Activated B cell treated with CpG ODN at 0.5 μM for 24 hours (primary cell): Measurements from ENCODE around the gene PPFIBP1. TPM values are rescaled to one million over a fixed set of nuclear protein-coding genes. Genes with fewer than 3 reads are reported as not detected.

ENCODE experiments used
- ATAC-seq: fragments of 200-7000 bp; cut with Tn5 transposase; one replicate; pipeline ENCODE4 v1.10.0; 2021; ENCODE audit warnings: low read depth, mild to moderate bottlenecking, moderate library complexity
- CTCF ChIA-PET: fragments of 350-600 bp; sonication (Branson Sonifier 250); formaldehyde crosslinking; loops from one replicate; lab custom pipeline; 2021; ENCODE audit warnings: antibody characterized with exemption; lab: Charles Lee
- POLR2A ChIA-PET: fragments of 350-600 bp; sonication (Branson Sonifier 250); formaldehyde crosslinking; loops from one replicate; lab custom pipeline; 2021; ENCODE audit warnings: antibody characterized with exemption; lab: Charles Lee
- DNase-seq: peaks from one replicate; pipeline ENCODE4 v3.0.0; 2022
- H3K27ac Mint-ChIP-seq: one replicate; pipeline ENCODE4 v1.8.0; 2020; ENCODE audit warnings: mixed read lengths
- H3K27me3 Mint-ChIP-seq: one replicate; pipeline ENCODE4 v1.8.0; 2021; ENCODE audit warnings: mixed read lengths
- H3K36me3 Mint-ChIP-seq: one replicate; pipeline ENCODE4 v1.8.0; 2021; ENCODE audit warnings: low read depth, mixed read lengths
- H3K4me1 Mint-ChIP-seq: one replicate; pipeline ENCODE4 v1.8.0; 2021; ENCODE audit warnings: mixed read lengths
- H3K4me3 Mint-ChIP-seq: one replicate; pipeline ENCODE4 v1.8.0; 2020; ENCODE audit warnings: mild to moderate bottlenecking, mixed read lengths
- H3K9me3 Mint-ChIP-seq: one replicate; pipeline ENCODE4 v1.8.0; 2020; ENCODE audit warnings: mixed read lengths
- CTCF ChIP-seq: fragments of 200-600 bp; IDR thresholded peaks from one replicate; pipeline ENCODE4 v1.8.0; 2022; ENCODE audit warnings: antibody characterized with exemption, mild to moderate bottlenecking
- intact Hi-C: fragments of 100-400 bp; cut with micrococcal nuclease; formaldehyde crosslinking; loops from one replicate; pipeline ENCODE4 v1.15.1; 2024
- total RNA-seq: library from RNA; stranded (reverse); gene quantifications from 2 replicates; pipeline ENCODE4 v1.2.3, GENCODE V29; 2022

The PPFIBP1 gene
- total RNA-seq, 1 donor from 2014 or later = 8.1 TPM

GRCh38 chr12:27696293-27696652 is 172.3 kb downstream of the PPFIBP1 start, which contains the start of gene REP15:
REP15 (plus strand) TSS chr12:27696447; CDS start chr12:27696563, 116 bp downstream.
- Mint-ChIP-seq H3K4me3 (no peak within 1 kb of the TSS), H3K27ac (no peak within 1 kb of the TSS), H3K36me3 (peaks cover 8% of the 10 kb centered on the region), H3K27me3 (peaks cover 6% of the 10 kb centered on the region), H3K4me1 (no peaks in the 10 kb centered on the region), H3K9me3 (no peaks in the 10 kb centered on the region)
- intact Hi-C loops = no loop called here
- POLR2A ChIA-PET = no interaction called here
- ATAC-seq (no peak), DNase-seq (no peak)
- CTCF ChIA-PET = no interaction called here
- TF ChIP-seq CTCF = no peak

DNA sequence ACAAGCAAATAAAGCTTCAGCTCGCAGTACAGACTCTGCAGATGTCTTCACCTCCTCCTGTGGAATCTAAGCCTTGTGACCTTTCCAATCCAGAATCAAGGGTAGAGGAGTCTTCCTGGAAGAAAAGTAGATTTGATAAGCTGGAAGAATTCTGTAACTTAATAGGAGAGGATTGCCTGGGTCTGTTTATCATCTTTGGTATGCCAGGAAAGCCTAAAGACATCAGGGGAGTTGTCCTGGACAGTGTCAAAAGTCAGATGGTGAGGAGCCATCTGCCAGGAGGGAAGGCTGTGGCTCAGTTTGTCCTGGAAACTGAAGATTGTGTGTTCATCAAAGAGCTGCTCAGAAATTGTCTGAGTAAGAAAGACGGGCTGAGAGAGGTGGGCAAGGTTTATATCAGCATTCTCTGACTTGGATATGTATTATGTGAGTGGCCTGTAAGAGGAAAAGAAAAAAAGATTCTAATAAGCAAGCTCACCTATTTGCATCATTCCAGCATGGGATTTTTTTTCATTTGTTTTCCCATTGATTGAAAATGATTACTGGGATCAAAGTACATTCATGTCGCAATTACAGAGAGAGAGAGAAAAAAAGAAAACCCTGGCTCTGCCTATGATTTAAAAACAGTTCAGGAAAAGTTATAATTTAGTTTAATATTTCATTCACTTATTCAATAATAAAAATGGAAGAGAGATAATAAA is 173.0 kb downstream of the PPFIBP1 start:
- ChIA-PET CTCF (no interaction called here), POLR2A (no interaction called here)
- Mint-ChIP-seq H3K9me3 (no peaks in the 10 kb centered on the region), H3K4me3 (no peak overlapping the region), H3K4me1 (no peaks in the 10 kb centered on the region), H3K27me3 (peaks cover 6% of the 10 kb centered on the region), H3K27ac (no peak overlapping the region), H3K36me3 (peaks cover 2% of the 10 kb centered on the region)
- TF ChIP-seq CTCF = no peak
- intact Hi-C loops = no loop called here
- ATAC-seq = no peak
- no peak for DNase-seq

DNA sequence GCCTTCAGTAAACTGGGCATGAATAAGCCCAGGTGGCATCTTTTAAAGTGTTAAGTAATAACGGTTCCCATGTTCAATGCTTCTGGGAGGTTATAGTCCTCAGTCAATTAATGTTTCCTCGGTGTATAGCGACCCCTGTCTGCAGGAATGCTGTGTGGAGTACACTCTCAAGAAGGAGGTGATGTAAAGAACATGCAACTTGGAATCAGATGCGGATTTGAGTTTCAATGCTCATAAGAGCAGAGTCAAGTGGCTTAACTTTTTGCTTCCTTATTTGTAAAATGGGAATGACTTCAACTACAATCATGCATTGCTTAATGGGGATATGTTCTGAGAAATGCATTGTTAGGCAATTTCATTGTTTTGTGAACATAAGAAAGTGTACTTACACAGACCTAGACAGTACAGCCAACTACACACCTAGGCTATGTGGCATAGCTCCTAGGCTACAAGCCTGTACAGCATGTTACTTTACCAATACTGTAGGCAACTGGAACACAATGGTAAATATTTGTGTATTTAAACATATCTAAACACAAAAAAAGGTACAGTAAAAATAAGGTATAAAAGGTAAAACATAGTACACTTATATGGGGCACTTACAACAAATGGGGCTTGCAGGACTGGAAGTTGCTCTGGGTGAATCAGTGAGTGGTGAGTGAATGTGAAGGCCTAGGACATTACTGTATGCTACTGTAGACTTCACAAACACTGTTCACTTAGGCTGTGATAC is 179.9 kb downstream of the PPFIBP1 start:
- peaks cover 9% of the 10 kb centered on the region for H3K27me3 Mint-ChIP-seq
- no peaks in the 10 kb centered on the region for H3K36me3 Mint-ChIP-seq
- POLR2A ChIA-PET = no interaction called here

GRCh38 chr12:27705263-27705662 is 181.3 kb downstream of the PPFIBP1 start:
- intact Hi-C loops = no loop called here
- TF ChIP-seq CTCF = no peak
- DNase-seq (no peak), ATAC-seq (no peak)
- ChIA-PET POLR2A (no interaction called here), CTCF (interaction anchor here (0.7 kb wide), 1 partner anchor 271 kb away, joined by 3 read pairs; no protein-coding TSS in a partner anchor)
- Mint-ChIP-seq H3K27me3 (peaks cover 4% of the 10 kb centered on the region), H3K9me3 (no peaks in the 10 kb centered on the region), H3K4me1 (peaks cover under 1% of the 10 kb centered on the region), H3K36me3 (peaks cover 2% of the 10 kb centered on the region), H3K27ac (no peak overlapping the region), H3K4me3 (no peak overlapping the region)

More for the DNA sequence above, 179.9 kb downstream of the PPFIBP1 start:
- H3K9me3 Mint-ChIP-seq = no peaks in the 10 kb centered on the region
- no peak overlapping the region for H3K27ac Mint-ChIP-seq
- H3K4me3 Mint-ChIP-seq = no peak overlapping the region
- no peak for DNase-seq
- TF ChIP-seq CTCF = no peak
- CTCF ChIA-PET = no interaction called here
- peak; percentile 92 for ATAC-seq
- intact Hi-C loops = loop anchor here (1.0 to 5.0 kb wide), 2 partner anchors 269 to 852 kb away; no protein-coding TSS in a partner anchor
- H3K4me1 Mint-ChIP-seq = no peaks in the 10 kb centered on the region

- ATAC-seq = no peak
- Mint-ChIP-seq H3K27ac (no peak overlapping the region), H3K4me1 (peaks cover 17% of the 10 kb centered on the region), H3K9me3 (no peaks in the 10 kb centered on the region), H3K36me3 (peaks cover 19% of the 10 kb centered on the region), H3K4me3 (no peak overlapping the region), H3K27me3 (peaks cover 3% of the 10 kb centered on the region)
- POLR2A ChIA-PET = no interaction called here
- CTCF ChIA-PET = interaction anchor here (0.9 kb wide), 1 partner anchor 273 kb away, joined by 4 read pairs; no protein-coding TSS in a partner anchor
- TF ChIP-seq CTCF = no peak
- no peak for DNase-seq
- intact Hi-C loops = no loop called here
Measured at GRCh38 chr12:27707216-27707615, 183.2 kb downstream of the PPFIBP1 start.
